Keratinocyte (primary cell): ENCODE data around the gene LRFN5.

Source experiments
- CTCF ChIP-seq, 3 experiments: IDR thresholded peaks in 1 of 3; conservative IDR thresholded peaks in 1 of 3; optimal IDR thresholded peaks in 1 of 3; 2 replicates in 2 of 3; 3 replicates in 1 of 3; pipeline versions ENCODE3 to v1.5.1; 2011; ENCODE audit warnings: low read length in 3 of 3, mild to moderate bottlenecking in 3 of 3, moderate library complexity in 2 of 3, control low read depth in 1 of 3, inconsistent platforms in 1 of 3; ENCODE audit not compliant: insufficient read depth in 2 of 3; ENCODE audit errors: extremely low read depth in 1 of 3
- EZH2 ChIP-seq: IDR thresholded peaks from one replicate; pipeline ENCODE4 v1.6.1; 2012; ENCODE audit warnings: inconsistent platforms, mild to moderate bottlenecking, low read length, moderate library complexity

DNA sequence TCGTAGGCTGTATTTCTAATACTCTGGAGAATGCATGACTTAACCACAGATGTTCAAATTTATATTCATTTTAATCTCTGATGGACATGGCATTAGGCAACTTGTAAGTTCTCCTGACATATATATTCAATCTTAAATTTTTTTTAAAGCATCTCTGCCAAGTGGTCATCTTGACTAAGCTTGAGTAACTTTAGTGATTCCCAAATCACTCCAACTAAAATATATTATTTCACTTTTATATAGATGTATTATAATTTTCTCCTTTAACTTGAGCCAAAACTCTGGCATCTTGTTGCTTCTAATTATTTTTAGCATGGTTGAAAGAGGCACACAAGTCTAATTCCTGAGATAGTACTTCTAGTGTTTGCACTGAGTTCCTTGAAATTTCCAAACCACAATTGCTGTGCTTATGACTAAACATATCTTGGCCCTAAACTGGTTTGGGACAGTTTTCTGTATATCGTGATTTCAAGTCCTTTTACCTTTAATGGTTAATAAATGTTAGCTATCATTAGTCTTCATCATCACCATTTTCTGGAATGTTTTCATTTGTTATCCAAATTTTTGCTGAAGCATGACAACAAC, 8.4 kb downstream of the LRFN5 start:
- TF ChIP-seq CTCF (optimal IDR thresholded peaks at IDR 0.05 in 1 of 3, IDR thresholded peaks at IDR 0.05 in 1 of 3, conservative IDR thresholded peaks at IDR 0.05 in 1 of 3; ENCODE audit: extremely low read depth in 1 of 3, insufficient read depth in 2 of 3, low read length in 3 of 3): no peak
- TF ChIP-seq EZH2: no peak
